GM23248 (cell line): ENCODE measurements around the gene DNASE2B. TPM values are rescaled to one million over a fixed set of nuclear protein-coding genes. Genes with fewer than 3 reads are reported as not detected.

Source experiments
- DNase-seq: peaks from one replicate; pipeline ENCODE4 v3.0.0-alpha.2; 2015
- H2AFZ ChIP-seq: fragments of 200-600 bp; sonication (generic); 2 replicates; pipeline ENCODE4 v1.6.1; 2016; ENCODE audit warnings: antibody characterized with exemption
- H3F3A ChIP-seq: fragments of 200-600 bp; sonication (generic); 2 replicates; pipeline ENCODE4 v1.6.1; 2016; ENCODE audit warnings: mild to moderate bottlenecking, antibody characterized with exemption, mixed run types; ENCODE audit not compliant: insufficient read depth
- H3K27ac ChIP-seq: fragments of 200-600 bp; sonication (generic); 2 replicates; pipeline ENCODE4 v1.5.1; 2016; ENCODE audit warnings: mild to moderate bottlenecking
- H3K27me3 ChIP-seq: fragments of 200-600 bp; sonication (generic); replicated peaks from 2 replicates; pipeline ENCODE4 v1.6.1; 2016; ENCODE audit warnings: mild to moderate bottlenecking; ENCODE audit not compliant: insufficient read depth
- H3K36me3 ChIP-seq: fragments of 200-600 bp; sonication (generic); 2 replicates; pipeline ENCODE4 v1.6.1; 2016; ENCODE audit warnings: low read depth, mild to moderate bottlenecking
- H3K4me1 ChIP-seq: fragments of 200-600 bp; sonication (generic); 2 replicates; pipeline ENCODE4 v1.6.1; 2016; ENCODE audit warnings: mild to moderate bottlenecking; ENCODE audit not compliant: insufficient read depth
- H3K4me2 ChIP-seq: fragments of 200-600 bp; sonication (generic); one replicate; pipeline ENCODE4 v1.6.1; 2016; ENCODE audit warnings: mild to moderate bottlenecking; ENCODE audit not compliant: unreplicated experiment
- H3K4me3 ChIP-seq: fragments of 200-600 bp; sonication (generic); 2 replicates; pipeline ENCODE4 v1.5.1; 2016; ENCODE audit warnings: mild to moderate bottlenecking
- H3K79me2 ChIP-seq: fragments of 200-600 bp; sonication (generic); 2 replicates; pipeline ENCODE4 v1.6.1; 2016; ENCODE audit warnings: mild to moderate bottlenecking; ENCODE audit not compliant: insufficient read depth
- H3K9ac ChIP-seq: fragments of 200-600 bp; sonication (generic); 2 replicates; pipeline ENCODE4 v1.6.1; 2016; ENCODE audit warnings: mild to moderate bottlenecking
- H3K9me2 ChIP-seq: fragments of 200-600 bp; sonication (generic); 2 replicates; pipeline ENCODE4 v1.6.1; 2016; ENCODE audit warnings: mixed run types, mild to moderate bottlenecking, moderate library complexity; ENCODE audit not compliant: insufficient read depth
- H3K9me3 ChIP-seq: fragments of 200-600 bp; sonication (generic); one replicate; pipeline ENCODE4 v1.6.1; 2017; ENCODE audit warnings: low read depth
- H4K20me1 ChIP-seq: fragments of 200-600 bp; sonication (generic); 2 replicates; pipeline ENCODE4 v1.6.0; 2016; ENCODE audit not compliant: insufficient read depth
- EZH2 ChIP-seq: fragments of 200-600 bp; sonication (generic); IDR thresholded peaks from 2 replicates; pipeline ENCODE4 v1.6.1; 2018; ENCODE audit warnings: antibody characterized with exemption, mild to moderate bottlenecking; ENCODE audit not compliant: insufficient read depth, poor library complexity, severe bottlenecking
- EZH2phosphoT487 ChIP-seq: fragments of 200-600 bp; sonication (generic); IDR thresholded peaks from 2 replicates; pipeline ENCODE4 v1.6.1; 2018; ENCODE audit warnings: antibody characterized with exemption, moderate library complexity, mild to moderate bottlenecking, low read depth; ENCODE audit not compliant: insufficient read depth
- WGBS, 2 experiments: methylation state at CpG; one replicate each; pipeline ENCODE4 v1.1.6; 2015 to 2017; ENCODE audit warnings: low lambda C conversion rate in 2 of 2, low coverage in 1 of 2; ENCODE audit errors: missing lambda C conversion rate in 2 of 2; 5-methylcytosine and 5-hydroxymethylcytosine counted together
- in situ Hi-C: fragments of 300-500 bp; cut with MboI; formaldehyde crosslinking; loops from 2 replicates; pipeline ENCODE4 v1.15.0; 2020
- polyA plus RNA-seq: library from polyadenylated mRNA; unstranded; fragments of >200 nt; fragmentation: Nextera tagmentation; extraction: Ambion mirVana; gene quantifications from 2 replicates; pipeline ENCODE4 v1.2.1, GENCODE V29; 2016
- total RNA-seq: library from RNA; depleted of rRNA; stranded (reverse); fragments of >200 nt; shearing (Covaris generic); gene quantifications from 2 replicates; pipeline ENCODE4 v1.2.3, GENCODE V29; 2014

DNASE2B gene
- total and polyA plus RNA-seq, 2 experiments from 2014 or later, result not detected

DNA sequence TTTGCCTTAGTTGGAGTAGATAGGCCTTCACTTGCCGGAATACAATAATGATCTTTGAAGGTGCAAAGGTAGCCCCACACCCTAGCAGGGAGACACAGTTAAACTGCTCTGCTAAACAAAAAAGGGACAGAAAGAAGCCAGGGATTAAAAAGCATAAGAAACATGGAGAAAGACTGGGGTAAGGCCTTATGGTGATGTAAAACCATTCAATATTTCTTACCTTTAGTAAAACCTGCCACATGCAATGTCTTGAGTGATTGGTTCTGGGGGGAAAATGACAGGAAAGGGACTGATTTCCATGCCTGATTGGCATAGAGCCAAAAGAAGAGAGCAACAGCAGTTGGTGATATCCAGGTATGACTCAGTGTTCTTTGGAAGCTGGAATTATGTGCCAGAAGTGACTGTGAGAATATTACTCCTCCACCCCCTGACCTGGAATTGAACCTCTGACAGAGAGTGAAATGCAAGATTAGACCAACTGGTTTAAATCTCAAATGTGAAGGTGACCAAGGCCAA is 8.1 kb downstream of the DNASE2B start:
- Histone ChIP-seq H3F3A (no peaks in the 10 kb centered on the region), H3K4me1 (peaks cover 10% of the 10 kb centered on the region), H3K4me3 (no peak overlapping the region), H2AFZ (no peak overlapping the region), H3K9ac (no peak overlapping the region), H3K9me3 (no peaks in the 10 kb centered on the region), H4K20me1 (no peaks in the 10 kb centered on the region), H3K9me2 (no peaks in the 10 kb centered on the region), H3K79me2 (no peaks in the 10 kb centered on the region), H3K4me2 (no peak overlapping the region), H3K36me3 (no peaks in the 10 kb centered on the region), H3K27me3 (no peaks in the 10 kb centered on the region), H3K27ac (no peak overlapping the region)
- no peak for TF ChIP-seq EZH2
- no peak for TF ChIP-seq EZH2phosphoT487
- peak; percentile 61 for DNase-seq
- WGBS, 2 experiments, result 100% methylated on average over 1 of the region's 1 CpG
- in situ Hi-C loops, result no loop called here

DNA sequence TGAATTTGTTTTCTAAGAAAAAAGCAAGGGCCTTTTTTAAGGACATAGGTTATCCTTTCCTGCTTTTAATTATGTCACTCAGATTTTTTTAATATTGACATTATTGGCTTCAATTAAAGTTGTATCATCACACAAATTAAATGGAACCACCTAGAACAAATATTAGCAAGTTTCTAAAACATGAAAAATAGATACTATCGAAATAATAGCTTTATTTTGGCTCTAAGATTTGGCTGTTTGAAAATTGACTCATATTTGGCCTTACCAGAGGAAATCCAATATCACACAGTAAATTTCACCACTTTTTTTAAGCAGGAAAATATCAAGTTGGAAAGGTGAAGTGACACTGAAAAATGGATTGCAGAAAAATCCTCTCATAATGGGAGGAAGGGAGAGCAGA is 9.2 kb downstream of the DNASE2B start:
- Histone ChIP-seq H3K9ac (no peak overlapping the region), H3K4me3 (no peak overlapping the region), H3K4me2 (no peak overlapping the region), H3K36me3 (no peaks in the 10 kb centered on the region), H3K27ac (no peak overlapping the region), H3F3A (no peaks in the 10 kb centered on the region), H2AFZ (no peak overlapping the region), H3K4me1 (no peaks in the 10 kb centered on the region; the same call in 1 of the 2 replicates), H4K20me1 (no peaks in the 10 kb centered on the region), H3K9me3 (no peaks in the 10 kb centered on the region), H3K27me3 (no peaks in the 10 kb centered on the region), H3K9me2 (no peaks in the 10 kb centered on the region), H3K79me2 (no peaks in the 10 kb centered on the region)
- TF ChIP-seq EZH2 (no peak), EZH2phosphoT487 (no peak)
- 12 to 17% methylated on average over 1 of the region's 1 CpG for WGBS, 2 experiments
- in situ Hi-C loops, result no loop called here
- DNase-seq, result no peak

DNA sequence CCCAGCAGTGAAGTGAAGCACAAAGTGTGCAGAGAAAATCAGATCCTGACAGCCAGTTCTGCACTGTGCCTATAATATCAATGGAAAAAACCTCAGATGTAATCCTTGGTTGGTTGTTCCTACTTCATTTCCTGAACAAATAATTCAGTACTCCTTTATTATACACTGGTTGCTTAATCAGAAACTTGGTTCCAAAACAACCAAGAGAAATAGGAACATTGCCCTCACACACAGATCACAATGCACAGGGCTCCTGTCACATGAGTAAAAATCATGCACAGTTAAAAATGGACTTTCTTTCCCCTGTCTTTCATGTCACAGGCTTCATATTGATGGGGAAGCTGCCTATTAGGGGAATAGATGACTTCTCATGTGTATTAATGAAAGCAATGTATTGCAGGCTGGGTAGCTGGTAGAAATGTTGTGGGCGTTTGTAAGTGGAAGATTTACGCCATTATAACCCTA is 9.7 kb downstream of the DNASE2B start:
- WGBS, 2 experiments, result 94 to 98% methylated on average over 2 of the region's 2 CpGs
- Histone ChIP-seq H3K9me3 (no peaks in the 10 kb centered on the region), H3K4me1 (no peaks in the 10 kb centered on the region), H3K36me3 (no peaks in the 10 kb centered on the region), H3K4me2 (no peak overlapping the region), H4K20me1 (no peaks in the 10 kb centered on the region), H3F3A (no peaks in the 10 kb centered on the region), H3K79me2 (no peaks in the 10 kb centered on the region), H3K27ac (no peak overlapping the region), H3K9me2 (no peaks in the 10 kb centered on the region), H3K4me3 (no peak overlapping the region), H3K27me3 (no peaks in the 10 kb centered on the region), H2AFZ (no peak overlapping the region), H3K9ac (no peak overlapping the region)
- in situ Hi-C loops, result no loop called here
- DNase-seq, result no peak
- TF ChIP-seq EZH2phosphoT487, result no peak

DNA sequence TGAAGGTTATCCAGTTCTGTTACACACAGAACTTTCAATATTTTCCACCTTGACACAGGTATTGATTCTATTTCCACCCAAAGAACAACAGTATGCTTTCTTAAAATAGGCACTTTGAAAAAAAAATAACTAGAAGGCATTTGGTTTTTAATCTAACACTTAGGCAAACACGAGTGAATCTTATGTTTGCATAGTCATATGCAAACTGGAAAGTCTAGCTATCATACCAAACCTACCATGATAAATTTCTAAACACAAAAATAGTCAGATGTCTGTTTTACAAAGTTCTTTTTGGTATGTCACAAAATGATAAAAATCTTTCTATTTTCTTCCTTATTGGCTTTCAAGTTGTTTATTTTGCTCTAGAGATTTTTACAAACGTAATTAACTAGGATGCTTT is 11.6 kb downstream of the DNASE2B start:
- Histone ChIP-seq H3K4me2 (no peak overlapping the region), H3K36me3 (no peaks in the 10 kb centered on the region), H3K79me2 (no peaks in the 10 kb centered on the region), H3K9ac (no peak overlapping the region), H3K4me1 (0 out of 2 replicates have a peak, but pooled peaks cover under 1% of the 10 kb centered on the region), H3K27me3 (no peaks in the 10 kb centered on the region), H3F3A (no peaks in the 10 kb centered on the region), H3K27ac (no peak overlapping the region), H3K9me2 (no peaks in the 10 kb centered on the region), H3K9me3 (no peaks in the 10 kb centered on the region), H2AFZ (no peak overlapping the region), H3K4me3 (no peak overlapping the region), H4K20me1 (no peaks in the 10 kb centered on the region)
- TF ChIP-seq EZH2 (no peak), EZH2phosphoT487 (no peak)
- no peak for DNase-seq
- in situ Hi-C loops, result no loop called here
- 37 to 38% methylated on average over 2 of the region's 2 CpGs for WGBS, 2 experiments
